Measurements from ENCODE around the gene SLC36A2. TPM values are rescaled to one million over a fixed set of nuclear protein-coding genes. Genes with fewer than 3 reads are reported as not detected.

Gene SLC36A2
- total RNA-seq, 1 donor from 2014 or later: 0.20 TPM

DNA sequence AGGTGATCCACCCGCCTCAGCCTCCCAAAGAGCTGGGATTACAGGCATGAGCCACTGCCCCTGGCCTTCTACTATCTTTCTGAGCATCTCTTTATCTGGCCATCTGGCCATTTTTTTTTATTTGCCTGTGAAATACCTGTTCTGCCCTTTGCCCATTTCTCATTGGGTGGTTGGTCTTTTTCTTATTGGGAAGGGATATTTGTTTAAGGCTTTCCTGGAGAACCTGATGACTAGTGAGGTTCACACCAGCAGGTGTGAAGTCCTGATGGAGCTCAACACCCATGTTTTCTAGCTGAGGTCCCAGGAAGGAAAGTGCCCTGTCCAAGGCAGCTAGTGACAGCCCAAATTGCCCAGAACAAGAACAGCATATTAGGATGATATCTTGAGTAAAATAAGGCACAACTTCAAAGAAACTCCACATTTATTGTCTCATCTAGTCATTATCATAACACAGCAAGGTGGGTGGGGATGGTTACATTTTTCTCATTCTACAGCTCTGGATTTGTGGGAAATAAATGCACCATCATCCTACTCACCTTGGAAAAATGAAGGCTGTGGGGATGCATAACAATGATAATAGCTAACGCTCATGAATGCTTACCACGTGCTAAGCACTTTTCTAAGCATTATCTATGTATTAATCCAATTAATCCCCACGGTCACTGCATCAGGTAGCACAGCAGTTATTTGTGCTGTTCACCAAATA lies 64.1 kb downstream of the SLC36A2 start:
- no peak for DNase-seq

- DNase-seq: no peak
Observed at GRCh38 chr5:151281001-151281639, 66.2 kb downstream of the SLC36A2 start.

GRCh38 chr5:151280443-151280842 lies 66.9 kb downstream of the SLC36A2 start:
- no peak for DNase-seq

GRCh38 chr5:151278845-151279244 lies 68.5 kb downstream of the SLC36A2 start:
- no peak for DNase-seq

GRCh38 chr5:151275803-151276202 lies 71.6 kb downstream of the SLC36A2 start:
- DNase-seq: no peak

- no peak for DNase-seq
Observed at GRCh38 chr5:151274666-151275065, 72.7 kb downstream of the SLC36A2 start.

- DNase-seq: no peak
Observed at GRCh38 chr5:151271336-151271735, 76.0 kb downstream of the SLC36A2 start.

- DNase-seq: no peak
Observed at GRCh38 chr5:151270599-151270998, 76.8 kb downstream of the SLC36A2 start.

GRCh38 chr5:151267491-151268260 lies 79.7 kb downstream of the SLC36A2 start:
- no peak for DNase-seq

Other genes with a start within 250 kb of the SLC36A2 start
- 182 TPM for gene ANXA6, start 189.8 kb downstream of the SLC36A2 start, total RNA-seq
- gene CCDC69, start 123.5 kb downstream of the SLC36A2 start, total RNA-seq: 7.0 TPM
- gene GM2A, start 94.4 kb downstream of the SLC36A2 start, total RNA-seq: 26.3 TPM
- not detected for gene SLC36A3, start 43.8 kb downstream of the SLC36A2 start, total RNA-seq
- gene SLC36A1, start 100.0 kb upstream of the SLC36A2 start, total RNA-seq: 3.9 TPM
- gene FAT2, start 243.8 kb upstream of the SLC36A2 start, total RNA-seq: 26.5 TPM